PC-3 (cell line): ENCODE measurements around the gene CEP152. TPM values are rescaled to one million over a fixed set of nuclear protein-coding genes. Genes with fewer than 3 reads are reported as not detected.

Experiments used
- ATAC-seq: fragments of 200-7000 bp; cut with Tn5 transposase; 2 replicates; pipeline ENCODE4 v1.9.1; 2020; ENCODE audit warnings: mild to moderate bottlenecking, moderate library complexity
- BruUV-seq: library from RNA; stranded (reverse); fragments of 400-500 nt; replicated peaks from 2 replicates; lab custom pipeline; 2021; lab: Mats Ljungman, UMichigan
- CTCF ChIA-PET: fragments of 300-600 bp; sonication (Branson Sonifier 250); formaldehyde crosslinking; loops from one replicate; lab custom pipeline; 2022; ENCODE audit warnings: antibody characterized with exemption; lab: Charles Lee
- POLR2A ChIA-PET: fragments of 300-600 bp; sonication (Branson Sonifier 250); formaldehyde crosslinking; loops from one replicate; lab custom pipeline; 2022; ENCODE audit warnings: antibody characterized with exemption; ENCODE audit not compliant: unreplicated experiment; lab: Charles Lee
- DNase-seq: peaks from one replicate; pipeline ENCODE4 v3.0.0-alpha.2; 2015
- H2AFZ ChIP-seq: fragments of 300-600 bp; sonication (generic); 2 replicates; pipeline ENCODE4 v1.6.0; 2016; ENCODE audit warnings: antibody characterized with exemption, low read length
- H3F3A ChIP-seq: fragments of 300-600 bp; sonication (generic); one replicate; pipeline ENCODE4 v1.6.0; 2017; ENCODE audit warnings: antibody characterized with exemption, low read length, control low read depth, mild to moderate bottlenecking; ENCODE audit not compliant: unreplicated experiment
- H3K27ac ChIP-seq: fragments of 300-600 bp; sonication (generic); 2 replicates; pipeline ENCODE4 v1.5.1; 2016; ENCODE audit warnings: mild to moderate bottlenecking, low read length
- H3K27me3 ChIP-seq: fragments of 300-600 bp; sonication (generic); 2 replicates; pipeline ENCODE4 v1.6.1; 2016; ENCODE audit warnings: low read length, mixed read lengths
- H3K36me3 ChIP-seq: fragments of 300-600 bp; sonication (generic); 2 replicates; pipeline ENCODE4 v1.6.1; 2016; ENCODE audit warnings: low read depth, mixed run types, low read length, mixed read lengths
- H3K4me1 ChIP-seq: fragments of 300-600 bp; sonication (generic); 2 replicates; pipeline ENCODE4 v1.5.1; 2016; ENCODE audit warnings: low read length; ENCODE audit not compliant: insufficient read depth
- H3K4me2 ChIP-seq: fragments of 300-600 bp; sonication (generic); 2 replicates; pipeline ENCODE4 v1.6.0; 2016; ENCODE audit warnings: low read length
- H3K4me3 ChIP-seq: fragments of 300-600 bp; sonication (generic); 2 replicates; pipeline ENCODE4 v1.5.1; 2016; ENCODE audit warnings: mild to moderate bottlenecking, low read length, mixed read lengths
- H3K79me2 ChIP-seq: fragments of 300-600 bp; sonication (generic); 2 replicates; pipeline ENCODE4 v1.6.1; 2017; ENCODE audit warnings: low read length, mixed read lengths
- H3K9ac ChIP-seq: fragments of 300-600 bp; sonication (generic); 2 replicates; pipeline ENCODE4 v1.6.0; 2016; ENCODE audit warnings: mild to moderate bottlenecking, low read length
- H3K9me2 ChIP-seq: fragments of 300-600 bp; sonication (generic); replicated peaks from 2 replicates; pipeline ENCODE4 v1.6.1; 2016; ENCODE audit warnings: mixed run types, low read length, mixed read lengths
- H3K9me3 ChIP-seq: fragments of 300-600 bp; sonication (generic); 2 replicates; pipeline ENCODE4 v1.6.1; 2016; ENCODE audit warnings: low read length, mixed read lengths
- H4K20me1 ChIP-seq: fragments of 300-600 bp; sonication (generic); 2 replicates; pipeline ENCODE4 v1.6.1; 2016; ENCODE audit warnings: low read length, mixed read lengths
- CTCF ChIP-seq: fragments of 300-600 bp; sonication (generic); conservative IDR thresholded peaks from 2 replicates; pipeline ENCODE4 v1.5.1; 2017; ENCODE audit warnings: antibody characterized with exemption, low read depth, mild to moderate bottlenecking, low read length
- EZH2 ChIP-seq: fragments of 300-600 bp; sonication (generic); IDR thresholded peaks from one replicate; pipeline ENCODE4 v1.6.1; 2017; ENCODE audit warnings: antibody characterized with exemption, mild to moderate bottlenecking, low read length; ENCODE audit not compliant: unreplicated experiment
- EZH2phosphoT487 ChIP-seq: fragments of 300-600 bp; sonication (generic); IDR thresholded peaks from 2 replicates; pipeline ENCODE4 v1.6.1; 2018; ENCODE audit warnings: mild to moderate bottlenecking, antibody characterized with exemption, low read length, borderline replicate concordance
- intact Hi-C: fragments of 100-400 bp; cut with micrococcal nuclease; formaldehyde crosslinking; loops from 2 replicates; pipeline ENCODE4 v1.9.0; 2023
- total RNA-seq: library from RNA; depleted of rRNA; stranded (reverse); fragments of >200 nt; gene quantifications from 2 replicates; pipeline ENCODE4 v1.2.3, GENCODE V29; 2014

Gene CEP152
- total RNA-seq, 1 experiment from 2014 or later = 7.5 TPM

- DNase-seq (no peak), ATAC-seq (no peak)
- intact Hi-C loops = no loop called here
- Histone ChIP-seq H4K20me1 (no peaks in the 10 kb centered on the region), H2AFZ (no peak overlapping the region), H3K4me1 (no peaks in the 10 kb centered on the region; the same call in 1 of the 2 replicates), H3K79me2 (no peaks in the 10 kb centered on the region), H3K9ac (no peak overlapping the region), H3K4me3 (no peak overlapping the region), H3K4me2 (no peak overlapping the region), H3K9me2 (no peaks in the 10 kb centered on the region), H3K36me3 (peaks cover 14% of the 10 kb centered on the region), H3F3A (no peaks in the 10 kb centered on the region), H3K9me3 (no peaks in the 10 kb centered on the region), H3K27ac (no peak overlapping the region), H3K27me3 (no peaks in the 10 kb centered on the region)
- TF ChIP-seq EZH2 (no peak), EZH2phosphoT487 (no peak), CTCF (no peak)
- ChIA-PET POLR2A (no interaction called here), CTCF (no interaction called here)
- BruUV-seq = no TSS peak
Observed at GRCh38 chr15:48757661-48758060, 53.2 kb downstream of the CEP152 start.

GRCh38 chr15:48754011-48754410 is 56.9 kb downstream of the CEP152 start:
- ChIA-PET POLR2A (no interaction called here), CTCF (no interaction called here)
- Histone ChIP-seq H3K27me3 (no peaks in the 10 kb centered on the region), H3K36me3 (peaks cover 18% of the 10 kb centered on the region), H3K79me2 (no peaks in the 10 kb centered on the region), H3K4me1 (peaks cover 4% of the 10 kb centered on the region), H3F3A (no peaks in the 10 kb centered on the region), H3K4me2 (no peak overlapping the region), H3K9me2 (no peaks in the 10 kb centered on the region), H2AFZ (no peak overlapping the region), H3K9me3 (no peaks in the 10 kb centered on the region), H3K9ac (no peak overlapping the region), H3K27ac (no peak overlapping the region), H4K20me1 (no peaks in the 10 kb centered on the region), H3K4me3 (no peak overlapping the region)
- BruUV-seq = no TSS peak
- DNase-seq (no peak), ATAC-seq (no peak)
- intact Hi-C loops = no loop called here
- no peak for TF ChIP-seq EZH2phosphoT487
- no peak for TF ChIP-seq EZH2
- no peak for TF ChIP-seq CTCF

GRCh38 chr15:48751595-48751994 is 59.3 kb downstream of the CEP152 start:
- Histone ChIP-seq H3K79me2 (no peaks in the 10 kb centered on the region), H4K20me1 (no peaks in the 10 kb centered on the region), H3K27me3 (no peaks in the 10 kb centered on the region), H3K9me3 (no peaks in the 10 kb centered on the region), H3K4me1 (peaks cover 4% of the 10 kb centered on the region), H3K27ac (no peak overlapping the region), H3K9ac (no peak overlapping the region), H3K4me3 (no peak overlapping the region), H3K36me3 (peaks cover 18% of the 10 kb centered on the region), H3K9me2 (no peaks in the 10 kb centered on the region), H2AFZ (no peak overlapping the region), H3K4me2 (no peak overlapping the region), H3F3A (no peaks in the 10 kb centered on the region)
- intact Hi-C loops = no loop called here
- ATAC-seq (no peak), DNase-seq (no peak)
- BruUV-seq = no TSS peak
- ChIA-PET CTCF (no interaction called here), POLR2A (interaction anchor here (0.6 kb wide), 2 partner anchors 16 to 22 kb away, joined by 3 to 4 read pairs; no protein-coding TSS in a partner anchor)
- TF ChIP-seq EZH2 = no peak
- TF ChIP-seq CTCF = no peak
- no peak for TF ChIP-seq EZH2phosphoT487
